ENCODE results near the gene FZD10.

GRCh38 chr12:130139567-130140421 is 22.5 kb upstream of the FZD10 start:
- TF ChIP-seq, protein P1, sequence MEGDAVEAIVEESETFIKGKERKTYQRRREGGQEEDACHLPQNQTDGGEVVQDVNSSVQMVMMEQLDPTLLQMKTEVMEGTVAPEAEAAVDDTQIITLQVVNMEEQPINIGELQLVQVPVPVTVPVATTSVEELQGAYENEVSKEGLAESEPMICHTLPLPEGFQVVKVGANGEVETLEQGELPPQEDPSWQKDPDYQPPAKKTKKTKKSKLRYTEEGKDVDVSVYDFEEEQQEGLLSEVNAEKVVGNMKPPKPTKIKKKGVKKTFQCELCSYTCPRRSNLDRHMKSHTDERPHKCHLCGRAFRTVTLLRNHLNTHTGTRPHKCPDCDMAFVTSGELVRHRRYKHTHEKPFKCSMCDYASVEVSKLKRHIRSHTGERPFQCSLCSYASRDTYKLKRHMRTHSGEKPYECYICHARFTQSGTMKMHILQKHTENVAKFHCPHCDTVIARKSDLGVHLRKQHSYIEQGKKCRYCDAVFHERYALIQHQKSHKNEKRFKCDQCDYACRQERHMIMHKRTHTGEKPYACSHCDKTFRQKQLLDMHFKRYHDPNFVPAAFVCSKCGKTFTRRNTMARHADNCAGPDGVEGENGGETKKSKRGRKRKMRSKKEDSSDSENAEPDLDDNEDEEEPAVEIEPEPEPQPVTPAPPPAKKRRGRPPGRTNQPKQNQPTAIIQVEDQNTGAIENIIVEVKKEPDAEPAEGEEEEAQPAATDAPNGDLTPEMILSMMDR (conservative IDR thresholded peaks at IDR 0.05; ENCODE audit: low read depth, low read length): no peak
- TF ChIP-seq MAFK (IDR thresholded peaks at IDR 0.05; ENCODE audit: low read depth, low read length) (no peak), ELK1 (IDR thresholded peaks at IDR 0.05; ENCODE audit: borderline replicate concordance, low read depth, low read length) (no peak), SMC3 (IDR thresholded peaks at IDR 0.05; ENCODE audit: low read depth, low read length) (no peak), POLR2A (IDR thresholded peaks at IDR 0.05; ENCODE audit: low read depth, low read length) (no peak), CEBPB (IDR thresholded peaks at IDR 0.05; ENCODE audit: low read depth, low read length) (no peak), NFE2L2 (IDR thresholded peaks at IDR 0.05; ENCODE audit: low read depth, low read length) (no peak), RAD21 (IDR thresholded peaks at IDR 0.05; ENCODE audit: low read length) (no peak), RCOR1 (IDR thresholded peaks at IDR 0.05; ENCODE audit: insufficient replicate concordance, low read length) (no peak)

All from IMR-90 (cell line).